Liver (tissue), 9 donors: ENCODE results near the gene NF1. TPM values are rescaled to one million over a fixed set of nuclear protein-coding genes. Genes with fewer than 3 reads are reported as not detected.
A peak's percentile ranks its signal among the peaks of the same experiment; 100 is the strongest.
"Not testable (repeated sequence)": the region's sequence is repeated elsewhere in the genome, so short reads cannot be mapped to it uniquely, and the experiment has no call there.

Experiments used
- DNase-seq: peaks from one replicate; pipeline ENCODE4 v3.0.0-alpha.2; 2017; ENCODE audit warnings: low spot score
- H3K27ac ChIP-seq, 2 donors: one replicate each; pipeline ENCODE4 v1.7.0; 2013; ENCODE audit warnings: inconsistent platforms in 2 of 2, low read length in 2 of 2, control low read depth in 1 of 2, low read depth in 1 of 2, mild to moderate bottlenecking in 1 of 2
- H3K27me3 ChIP-seq, 4 donors: one replicate each; pipeline versions ENCODE4 v1.6.1 to v1.7.0; 2013; ENCODE audit warnings: low read length in 3 of 4, inconsistent platforms in 1 of 4, mild to moderate bottlenecking in 1 of 4, moderate library complexity in 1 of 4; ENCODE audit not compliant: control insufficient read depth in 4 of 4, insufficient read depth in 4 of 4
- H3K36me3 ChIP-seq, 4 donors: one replicate each; pipeline versions ENCODE4 v1.6.1 to v1.7.0; 2013; ENCODE audit warnings: low read length in 3 of 4, mild to moderate bottlenecking in 3 of 4, low read depth in 1 of 4, moderate library complexity in 1 of 4; ENCODE audit not compliant: control insufficient read depth in 4 of 4, insufficient read depth in 3 of 4
- H3K4me1 ChIP-seq, 4 donors: one replicate each; pipeline versions ENCODE4 v1.6.1 to v1.7.0; 2013; ENCODE audit warnings: low read length in 3 of 4, mild to moderate bottlenecking in 3 of 4, moderate library complexity in 1 of 4; ENCODE audit not compliant: control insufficient read depth in 4 of 4, insufficient read depth in 4 of 4
- H3K4me3 ChIP-seq, 3 donors: one replicate each; pipeline versions ENCODE4 v1.6.1 to v1.7.0; 2013; ENCODE audit warnings: low read length in 3 of 3, control low read depth in 1 of 3, low read depth in 1 of 3, mild to moderate bottlenecking in 1 of 3
- H3K9ac ChIP-seq, 2 donors: one replicate each; pipeline ENCODE4 v1.7.0; 2013; ENCODE audit warnings: low read length in 2 of 2, mild to moderate bottlenecking in 2 of 2, moderate library complexity in 2 of 2, control low read depth in 1 of 2, low read depth in 1 of 2
- H3K9me3 ChIP-seq, 4 donors: one replicate each; pipeline versions ENCODE4 v1.6.1 to v1.7.0; 2013; ENCODE audit warnings: low read length in 3 of 4; ENCODE audit not compliant: control insufficient read depth in 4 of 4
- ATF3 ChIP-seq: IDR thresholded peaks from 2 replicates; pipeline ENCODE4 v1.6.1; 2016; ENCODE audit warnings: antibody characterized with exemption
- FOXA1 ChIP-seq: IDR thresholded peaks from 2 replicates; pipeline ENCODE4 v1.6.1; 2016; ENCODE audit warnings: antibody characterized with exemption
- FOXA2 ChIP-seq: IDR thresholded peaks from 2 replicates; pipeline ENCODE4 v1.6.1; 2016; ENCODE audit warnings: antibody characterized with exemption
- GABPA ChIP-seq, 2 donors: IDR thresholded peaks in 1 of 2; conservative IDR thresholded peaks in 1 of 2; 2 replicates each; pipeline ENCODE4 v1.6.1; 2016; ENCODE audit warnings: antibody characterized with exemption in 2 of 2, mild to moderate bottlenecking in 1 of 2, moderate library complexity in 1 of 2
- HNF4A ChIP-seq, 2 donors: conservative IDR thresholded peaks; 2 replicates each; pipeline ENCODE4 v1.6.1; 2016; ENCODE audit warnings: antibody characterized with exemption in 2 of 2, mild to moderate bottlenecking in 2 of 2
- HNF4G ChIP-seq: IDR thresholded peaks from 2 replicates; pipeline ENCODE4 v1.6.1; 2016; ENCODE audit warnings: antibody characterized with exemption
- JUND ChIP-seq, 2 donors: IDR thresholded peaks; 2 replicates each; pipeline ENCODE4 v1.6.1; 2016; ENCODE audit warnings: antibody characterized with exemption in 2 of 2
- RAD21 ChIP-seq, 2 donors: IDR thresholded peaks; 2 replicates each; pipeline ENCODE4 v1.6.1; 2016; ENCODE audit warnings: antibody characterized with exemption in 2 of 2, mild to moderate bottlenecking in 2 of 2
- REST ChIP-seq: IDR thresholded peaks from 2 replicates; pipeline ENCODE4 v1.6.1; 2016; ENCODE audit warnings: antibody characterized with exemption, mild to moderate bottlenecking
- RXRA ChIP-seq, 2 donors: IDR thresholded peaks; 2 replicates each; pipeline ENCODE4 v1.6.1; 2017 to 2018; ENCODE audit warnings: antibody characterized with exemption in 2 of 2, mild to moderate bottlenecking in 1 of 2
- SP1 ChIP-seq: IDR thresholded peaks from 2 replicates; pipeline ENCODE4 v1.6.1; 2018; ENCODE audit warnings: antibody characterized with exemption, mild to moderate bottlenecking
- TAF1 ChIP-seq: conservative IDR thresholded peaks from 2 replicates; pipeline ENCODE4 v1.6.1; 2016; ENCODE audit warnings: antibody characterized with exemption, mild to moderate bottlenecking
- WGBS: extraction: QIAGEN DNeasy Blood & Tissue Kit; methylation state at CpG from one replicate; pipeline ENCODE4 v1.1.7; 2013; 5-methylcytosine and 5-hydroxymethylcytosine counted together
- polyA plus RNA-seq, 2 donors: library from polyadenylated mRNA; stranded (reverse) in 1 of 2; unstranded in 1 of 2; fragments of 200-250 nt in 1 of 2; fragments of >200 nt in 1 of 2; fragmentation: Nextera tagmentation in 1 of 2; extraction: Ambion mirVana in 1 of 2; gene quantifications; one replicate each; pipeline versions ENCODE4 v1.2.1 to v1.2.3, GENCODE V29; 2013 to 2015
- total RNA-seq, 2 donors: library from RNA; depleted of rRNA; stranded (reverse); fragments of >200 nt; gene quantifications; one replicate each; pipeline ENCODE4 v1.2.3, GENCODE V29; 2014
- TF ChIP-seq, protein P1 (sequence below): IDR thresholded peaks from 2 replicates; pipeline ENCODE4 v1.6.1; 2016; ENCODE audit warnings: antibody characterized with exemption
- donor health status: healthy.
- donor health status: healthy.
- donor health status: healthy.
- donor health status: healthy.
- donor health status: healthy.

NF1 gene
- total and polyA plus RNA-seq, 4 donors = 4.6 to 42.6 (median 13.5) TPM

DNA sequence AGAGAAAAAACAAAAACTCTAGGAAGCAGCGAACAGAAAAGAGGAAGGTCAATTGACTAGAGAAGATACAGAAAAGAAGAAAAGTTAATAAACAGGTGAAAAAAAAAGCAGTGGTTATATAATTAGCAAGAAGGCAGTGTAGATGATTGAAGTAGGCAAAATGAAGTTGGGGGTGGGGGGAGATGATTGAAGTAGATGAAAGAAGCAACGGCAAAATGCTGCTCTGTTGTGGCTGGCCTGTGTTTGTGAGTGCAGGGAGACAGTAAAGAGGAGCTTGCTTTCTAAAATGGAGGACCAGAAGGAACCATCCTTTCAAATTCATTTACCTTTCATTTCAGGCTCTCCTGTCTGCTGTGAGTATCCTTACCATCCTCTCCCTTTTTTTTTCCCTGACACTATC lies 215.5 kb downstream of the NF1 start:
- Histone ChIP-seq H3K9ac (peak overlapping the region in 1 of 2 donors; percentile 52), H3K4me3 (no peak overlapping the region), H3K4me1 (no peaks in the 10 kb centered on the region), H3K36me3 (no peaks in the 10 kb centered on the region), H3K27me3 (no peaks in the 10 kb centered on the region), H3K9me3 (no peaks in the 10 kb centered on the region), H3K27ac (peak overlapping the region in 1 of 2 donors; percentile 11)
- 45% methylated on average over 2 of the region's 2 CpGs for WGBS
- no peak for TF ChIP-seq HNF4G
- no peak for DNase-seq

DNA sequence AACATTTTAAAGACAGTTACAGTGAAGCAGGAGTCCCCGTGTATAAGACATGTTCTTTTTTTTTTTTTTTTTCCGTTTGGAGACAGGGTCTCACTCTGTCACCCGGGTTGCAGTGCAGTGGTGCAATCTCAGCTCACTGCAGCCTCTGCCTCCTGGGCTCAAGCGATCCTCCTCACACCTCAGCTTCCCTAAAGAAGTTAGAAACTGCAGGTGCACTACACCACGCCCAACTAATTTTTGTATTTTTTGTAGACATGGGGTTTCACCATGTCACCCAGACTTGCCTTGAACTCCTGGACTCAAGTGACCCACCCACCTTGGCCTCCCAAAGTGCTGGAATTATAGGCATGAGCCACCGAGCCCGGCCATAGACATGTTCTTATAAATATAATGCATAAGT lies 216.1 kb downstream of the NF1 start:
- Histone ChIP-seq H3K4me3 (no peak overlapping the region), H3K27ac (no peak overlapping the region), H3K9me3 (no peaks in the 10 kb centered on the region), H3K4me1 (no peaks in the 10 kb centered on the region), H3K9ac (peak overlapping the region in 1 of 2 donors; percentile 33), H3K27me3 (no peaks in the 10 kb centered on the region), H3K36me3 (no peaks in the 10 kb centered on the region)
- 76% methylated on average over 7 of the region's 7 CpGs for WGBS
- DNase-seq = no peak
- TF ChIP-seq HNF4G = no peak
- TF ChIP-seq REST = no peak
- TF ChIP-seq ATF3 = no peak
- TF ChIP-seq FOXA1 = no peak
- no peak for TF ChIP-seq TAF1
- TF ChIP-seq RXRA (IDR thresholded peaks at IDR 0.05) = no peak
- TF ChIP-seq, protein P1, sequence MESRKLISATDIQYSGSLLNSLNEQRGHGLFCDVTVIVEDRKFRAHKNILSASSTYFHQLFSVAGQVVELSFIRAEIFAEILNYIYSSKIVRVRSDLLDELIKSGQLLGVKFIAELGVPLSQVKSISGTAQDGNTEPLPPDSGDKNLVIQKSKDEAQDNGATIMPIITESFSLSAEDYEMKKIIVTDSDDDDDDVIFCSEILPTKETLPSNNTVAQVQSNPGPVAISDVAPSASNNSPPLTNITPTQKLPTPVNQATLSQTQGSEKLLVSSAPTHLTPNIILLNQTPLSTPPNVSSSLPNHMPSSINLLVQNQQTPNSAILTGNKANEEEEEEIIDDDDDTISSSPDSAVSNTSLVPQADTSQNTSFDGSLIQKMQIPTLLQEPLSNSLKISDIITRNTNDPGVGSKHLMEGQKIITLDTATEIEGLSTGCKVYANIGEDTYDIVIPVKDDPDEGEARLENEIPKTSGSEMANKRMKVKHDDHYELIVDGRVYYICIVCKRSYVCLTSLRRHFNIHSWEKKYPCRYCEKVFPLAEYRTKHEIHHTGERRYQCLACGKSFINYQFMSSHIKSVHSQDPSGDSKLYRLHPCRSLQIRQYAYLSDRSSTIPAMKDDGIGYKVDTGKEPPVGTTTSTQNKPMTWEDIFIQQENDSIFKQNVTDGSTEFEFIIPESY = no peak
- TF ChIP-seq JUND (IDR thresholded peaks at IDR 0.05) = no peak
- no peak for TF ChIP-seq GABPA (IDR thresholded peaks at IDR 0.05 in 1 of 2, conservative IDR thresholded peaks at IDR 0.05 in 1 of 2)
- TF ChIP-seq SP1 = no peak
- TF ChIP-seq RAD21 (IDR thresholded peaks at IDR 0.05) = no peak

DNA sequence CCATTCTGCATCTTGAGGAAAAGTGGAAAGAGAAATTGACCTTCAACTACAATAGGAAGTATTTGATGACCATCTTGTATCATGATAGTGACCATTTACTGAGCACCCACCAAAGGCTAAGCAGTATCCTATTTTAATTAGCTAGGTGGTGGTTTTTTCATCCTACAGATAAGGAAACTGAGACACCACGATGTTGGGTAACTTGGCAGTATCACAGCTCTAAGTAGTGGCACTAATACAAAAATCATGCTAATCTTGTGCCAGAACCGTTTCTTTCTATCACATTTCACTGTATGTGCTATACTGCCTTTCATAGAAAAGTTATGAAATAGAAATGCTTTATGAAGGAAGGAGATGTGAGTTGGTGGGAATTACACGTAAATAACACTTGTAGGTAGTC lies 216.7 kb downstream of the NF1 start:
- Histone ChIP-seq H3K27me3 (no peaks in the 10 kb centered on the region), H3K9me3 (no peaks in the 10 kb centered on the region), H3K9ac (peak overlapping the region; percentile 3 to 56), H3K36me3 (no peaks in the 10 kb centered on the region), H3K4me1 (no peaks in the 10 kb centered on the region), H3K4me3 (peak overlapping the region in 1 of 3 donors; percentile 20), H3K27ac (peak overlapping the region in 1 of 2 donors; percentile 37)
- WGBS = 78% methylated on average over 3 of the region's 3 CpGs
- TF ChIP-seq FOXA1 (no peak), SP1 (no peak), RXRA (IDR thresholded peaks at IDR 0.05) (no peak), FOXA2 (no peak), ATF3 (no peak), HNF4A (conservative IDR thresholded peaks at IDR 0.05) (no peak), JUND (IDR thresholded peaks at IDR 0.05) (no peak)
- no peak for DNase-seq

DNA sequence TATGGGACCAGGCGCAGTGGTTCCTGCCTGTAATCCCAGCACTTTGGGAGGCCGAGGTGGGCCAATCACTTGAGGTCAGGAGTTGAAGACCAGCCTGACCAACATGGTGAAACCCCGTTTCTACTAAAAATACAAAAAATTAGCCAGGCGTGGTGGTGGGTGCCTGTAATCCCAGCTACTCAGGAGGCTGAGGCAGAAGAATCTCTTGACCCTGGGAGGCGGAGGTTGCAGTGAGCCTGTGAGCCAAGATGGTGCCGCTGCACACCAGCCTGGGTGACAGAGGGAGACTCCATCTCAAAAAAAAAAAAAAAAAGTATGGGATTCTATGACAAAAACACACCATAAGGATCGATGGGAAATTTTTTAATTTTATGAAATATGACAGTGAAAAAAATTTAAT lies 217.4 kb downstream of the NF1 start:
- not testable (repeated sequence) for H3K4me1 ChIP-seq, H3K9me3 ChIP-seq, DNase-seq, H3K4me3 ChIP-seq, H3K9ac ChIP-seq, H3K27me3 ChIP-seq, H3K36me3 ChIP-seq
- H3K27ac ChIP-seq = peak overlapping the region in 1 of 2 donors; percentile 37
- WGBS = 69% methylated on average over 7 of the region's 7 CpGs
